Glomerular visceral epithelial cell (primary cell): ENCODE results near the gene SDR39U1.

Source experiments
- DNase-seq: peaks from one replicate; pipeline ENCODE4 v3.0.0-alpha.2; 2016; ENCODE audit errors: extremely low spot score

The SDR39U1 gene

GRCh38 chr14:24443053-24443665 lies 583 bp upstream of the SDR39U1 start:
- no peak for DNase-seq

GRCh38 chr14:24441904-24442239 lies 704 bp downstream of the SDR39U1 start:
- DNase-seq = no peak

DNA sequence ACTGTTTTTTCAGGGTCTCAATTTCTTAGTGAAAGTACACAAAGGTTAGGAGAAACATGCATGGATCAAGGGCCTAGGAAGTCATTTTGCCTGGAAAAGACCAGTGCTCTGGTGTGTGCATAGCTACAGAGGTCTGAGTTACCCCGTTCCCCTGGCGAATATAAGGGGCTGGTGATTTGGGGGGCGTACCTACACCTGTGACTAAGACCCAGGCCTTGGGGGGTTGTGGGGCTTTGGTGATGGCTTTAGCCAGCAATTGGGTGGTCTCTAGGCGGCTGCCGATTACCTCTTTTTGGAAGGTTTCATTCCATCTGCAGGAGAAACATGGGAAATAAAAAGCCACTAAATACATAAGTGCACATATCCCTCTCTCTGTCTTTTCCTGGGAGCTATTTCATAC lies 1.1 kb downstream of the SDR39U1 start:
- DNase-seq = no peak

DNA sequence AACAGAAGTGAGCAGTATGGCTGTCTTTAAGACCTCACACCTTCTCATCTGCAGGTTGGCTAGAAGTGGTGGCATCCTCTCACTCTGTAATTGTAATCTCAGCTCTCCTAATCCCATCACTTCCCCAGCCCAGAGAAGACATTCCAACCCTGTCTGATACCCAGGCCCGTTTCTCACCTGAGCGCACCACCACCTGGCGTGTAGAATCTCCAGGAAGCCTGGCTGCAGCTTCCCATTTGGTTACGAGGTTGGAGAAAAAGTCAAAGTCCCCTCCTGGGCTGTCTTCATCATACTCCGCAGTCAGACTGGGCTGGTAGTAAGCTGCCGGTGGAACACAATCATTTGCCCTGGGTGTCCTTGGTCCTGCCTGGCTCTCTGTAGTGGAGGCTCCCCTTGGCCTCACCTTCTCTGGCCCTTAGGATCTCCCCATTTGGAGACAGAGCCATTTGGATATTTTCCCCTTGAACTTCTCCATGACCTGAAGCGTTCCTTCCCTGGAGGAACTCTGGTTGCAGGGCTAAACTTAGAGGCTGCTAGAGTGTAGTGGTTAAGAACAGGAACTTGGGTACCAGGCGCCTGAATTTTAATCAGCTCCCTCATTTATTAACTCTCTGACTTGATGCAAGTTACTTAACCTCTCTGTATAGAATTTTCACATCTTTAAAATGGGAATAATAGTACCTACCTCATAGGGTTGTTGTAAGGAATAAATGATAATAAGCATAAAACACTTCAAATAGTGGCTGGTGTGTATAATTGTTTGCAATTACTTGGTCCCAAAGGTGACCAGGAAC lies 1.8 kb downstream of the SDR39U1 start:
- DNase-seq = no peak

DNA sequence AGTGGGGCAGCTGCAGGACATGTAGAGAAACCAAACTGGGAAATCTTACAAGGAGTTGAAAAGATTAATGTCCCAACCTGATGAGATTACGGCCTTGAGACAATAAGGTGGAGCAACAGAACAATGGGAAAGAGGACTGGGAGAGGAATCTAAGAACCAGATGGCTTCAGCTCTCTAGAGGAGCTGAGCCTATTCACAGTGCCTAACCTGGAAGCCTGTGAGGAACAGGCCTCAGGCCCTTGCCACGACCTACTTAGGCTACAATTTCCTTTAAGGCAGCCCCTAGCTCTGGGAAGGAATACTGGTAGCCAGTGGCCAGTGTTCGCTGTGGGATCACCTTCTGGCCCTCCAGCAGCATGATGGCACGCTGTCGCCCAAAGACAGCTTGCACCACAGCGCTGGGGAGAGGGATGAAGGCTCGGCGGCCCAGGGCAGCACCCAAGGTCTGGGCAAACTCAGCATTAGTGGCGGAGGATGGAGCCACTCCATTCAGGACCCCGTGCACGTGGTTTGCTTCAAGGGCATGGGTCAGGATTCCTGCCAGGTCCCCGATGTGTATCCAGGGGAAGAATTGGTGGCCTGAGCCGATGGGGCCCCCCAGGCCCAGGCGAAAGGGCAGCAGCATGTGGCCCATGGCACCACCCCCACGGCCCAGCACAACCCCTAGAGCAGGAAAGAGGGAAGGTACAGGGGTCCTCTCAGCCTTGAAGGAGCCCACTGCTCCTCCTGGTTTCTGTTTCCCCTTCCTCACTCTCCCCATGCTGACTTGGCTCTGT lies 2.6 kb downstream of the SDR39U1 start:
- no peak for DNase-seq

- no peak for DNase-seq
Observed at GRCh38 chr14:24439257-24439656, 3.3 kb downstream of the SDR39U1 start.

DNA sequence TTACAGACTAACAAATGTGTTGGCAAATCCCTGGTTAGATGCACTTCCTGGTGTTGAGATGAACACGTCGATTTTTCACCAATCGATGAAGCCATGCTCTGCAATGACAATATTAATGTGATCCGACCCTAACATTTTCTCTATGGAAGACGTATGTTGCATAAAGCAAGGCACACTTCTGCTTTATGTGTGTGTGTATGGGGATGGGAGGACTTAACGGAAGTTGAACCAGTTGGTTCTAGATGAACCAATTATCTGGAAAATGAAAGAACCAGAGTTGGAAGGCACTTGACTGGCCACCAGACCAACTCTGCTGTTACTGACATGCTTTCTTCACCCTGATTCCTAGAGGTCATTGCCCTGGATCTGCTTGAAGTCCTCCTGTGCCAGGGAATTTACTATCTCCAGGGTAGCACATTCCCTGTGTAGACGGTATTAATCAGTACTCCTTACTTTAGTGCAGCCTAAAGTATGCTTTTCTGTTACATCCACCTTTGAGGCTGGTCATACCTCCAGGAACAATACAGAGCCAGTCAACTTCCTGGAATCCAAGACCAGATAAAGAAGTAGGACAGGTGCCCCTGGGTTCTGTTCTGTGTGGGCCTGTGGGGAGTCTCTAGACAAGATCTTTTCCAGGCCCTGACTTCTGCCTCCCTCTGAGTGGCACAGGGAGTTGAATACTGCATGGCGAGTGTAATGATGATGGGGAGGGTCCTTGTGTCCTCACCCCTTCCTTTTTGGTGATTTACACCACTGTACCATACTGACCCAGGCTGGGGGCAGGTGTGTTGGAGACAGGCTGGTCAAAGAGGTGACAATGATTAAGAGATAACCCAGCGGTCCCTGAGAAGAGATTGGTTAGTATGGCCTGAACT lies 4.1 kb downstream of the SDR39U1 start:
- DNase-seq = no peak

- no peak for DNase-seq
Observed at GRCh38 chr14:24437736-24438067, 4.9 kb downstream of the SDR39U1 start.

- DNase-seq = no peak
Observed at GRCh38 chr14:24437020-24437735, 5.4 kb downstream of the SDR39U1 start.

GRCh38 chr14:24436355-24437019 lies 6.1 kb downstream of the SDR39U1 start:
- DNase-seq = peak; percentile 72

DNA sequence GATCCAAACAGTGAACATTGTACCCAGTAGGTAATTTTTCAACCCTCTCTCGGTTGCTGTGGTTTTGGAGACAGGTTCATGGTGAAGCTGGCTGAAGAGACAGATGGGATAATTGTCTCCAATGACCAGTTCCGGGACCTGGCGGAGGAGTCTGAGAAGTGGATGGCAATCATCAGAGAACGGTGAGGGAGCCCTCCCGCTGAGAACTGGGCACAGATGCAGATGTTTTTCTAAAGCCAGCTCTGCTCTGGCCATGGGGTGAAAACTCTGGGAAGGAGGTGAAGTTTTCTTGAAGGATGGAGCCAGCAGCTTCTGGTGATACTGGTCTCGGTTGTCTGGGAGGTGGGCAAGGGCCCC lies 6.6 kb downstream of the SDR39U1 start:
- no peak for DNase-seq

GRCh38 chr14:24435192-24435810 lies 7.3 kb downstream of the SDR39U1 start:
- DNase-seq = no peak

- no peak for DNase-seq
Observed at GRCh38 chr14:24434676-24435075, 7.9 kb downstream of the SDR39U1 start.

DNA sequence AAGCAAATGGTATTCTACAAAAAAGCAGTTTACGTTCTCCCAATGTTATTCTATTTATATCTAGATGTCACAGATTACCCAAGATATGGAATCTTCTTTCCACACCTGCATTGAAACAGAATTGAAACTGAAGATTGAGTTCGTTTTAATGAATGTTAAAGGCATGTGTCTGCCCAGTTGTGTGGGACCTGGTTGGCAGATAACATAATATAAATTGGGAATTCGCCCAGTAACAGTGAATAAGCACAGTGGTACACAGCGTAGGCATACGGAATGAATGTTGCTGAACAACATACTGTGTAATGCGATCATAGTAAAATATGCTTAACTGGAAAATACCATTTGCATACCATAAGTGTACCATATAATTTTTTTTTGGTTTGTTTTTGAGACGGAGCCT lies 8.5 kb downstream of the SDR39U1 start:
- DNase-seq = no peak

DNA sequence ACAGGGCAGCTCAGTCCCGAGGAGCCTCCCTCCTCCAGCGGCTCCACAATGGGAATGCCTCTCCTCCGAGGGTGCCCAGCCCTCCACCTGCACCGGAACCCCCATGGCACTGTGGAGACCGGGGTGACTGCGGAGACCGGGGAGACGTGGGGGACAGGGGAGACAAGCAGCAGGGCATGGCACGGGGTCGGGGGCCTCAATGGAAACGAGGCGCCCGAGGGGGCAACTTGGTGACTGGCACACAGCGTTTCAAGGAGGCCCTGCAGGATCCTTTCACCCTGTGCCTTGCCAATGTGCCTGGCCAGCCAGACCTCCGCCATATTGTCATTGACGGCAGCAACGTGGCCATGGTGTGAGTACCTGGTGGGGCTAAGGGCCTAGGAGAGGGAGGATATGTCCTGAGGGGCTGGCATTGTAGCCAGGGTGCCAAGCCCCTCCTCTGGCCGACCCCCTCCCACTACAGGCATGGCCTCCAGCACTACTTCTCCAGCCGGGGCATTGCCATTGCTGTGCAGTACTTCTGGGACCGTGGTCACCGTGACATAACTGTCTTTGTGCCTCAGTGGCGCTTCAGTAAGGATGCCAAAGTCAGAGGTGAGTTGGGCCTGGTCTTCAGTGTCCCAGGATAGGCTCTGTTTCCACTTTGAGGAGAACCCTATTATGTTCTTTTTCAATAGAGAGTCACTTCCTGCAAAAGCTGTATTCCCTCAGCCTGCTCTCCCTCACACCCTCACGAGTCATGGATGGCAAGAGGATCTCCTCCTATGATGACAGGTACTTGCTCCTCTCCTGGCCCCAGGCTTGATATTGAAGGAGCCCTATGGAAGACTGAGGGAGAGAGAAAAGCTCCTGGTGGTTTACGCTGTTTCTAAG lies 10.1 kb downstream of the SDR39U1 start:
- DNase-seq = no peak

- DNase-seq = peak; percentile 92
Observed at GRCh38 chr14:24431569-24432258, 10.9 kb downstream of the SDR39U1 start.

DNA sequence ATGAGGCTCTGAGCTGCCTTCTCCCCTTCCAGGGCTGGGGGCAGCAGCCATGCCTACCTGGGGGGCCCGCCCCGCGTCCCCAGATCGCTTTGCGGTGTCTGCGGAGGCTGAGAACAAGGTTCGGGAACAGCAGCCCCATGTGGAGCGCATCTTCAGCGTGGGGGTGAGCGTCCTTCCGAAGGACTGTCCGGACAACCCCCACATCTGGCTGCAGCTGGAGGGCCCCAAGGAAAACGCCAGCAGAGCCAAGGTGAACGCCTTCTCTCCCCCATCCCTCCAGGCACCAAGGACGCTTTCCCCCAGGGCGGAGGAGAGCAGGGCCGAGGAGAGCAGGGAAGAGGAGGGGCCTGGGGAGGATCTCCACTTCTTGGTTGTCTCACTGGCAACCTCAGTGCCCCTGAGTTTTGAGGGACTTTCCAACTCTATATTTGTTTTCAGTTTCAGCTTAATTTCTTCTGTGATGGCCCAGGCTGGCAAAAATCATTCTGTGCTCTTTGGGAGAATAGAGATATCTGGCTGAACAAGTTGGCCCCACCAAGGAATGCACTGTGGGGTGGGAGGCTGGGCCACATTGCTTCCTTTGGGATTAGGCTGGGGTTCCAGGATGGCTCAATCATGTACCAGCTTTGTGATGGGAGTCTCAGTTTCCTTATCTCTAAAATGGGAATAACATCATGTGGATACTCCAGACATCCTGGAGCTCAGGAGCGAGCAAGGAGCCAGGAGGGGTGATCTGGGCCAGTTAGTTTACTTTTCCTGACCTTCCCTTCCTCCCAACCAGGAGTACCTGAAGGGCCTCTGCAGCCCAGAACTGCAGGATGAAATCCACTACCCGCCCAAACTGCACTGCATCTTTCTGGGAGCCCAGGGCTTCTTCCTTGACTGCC lies 11.7 kb downstream of the SDR39U1 start:
- peak; percentile 49 for DNase-seq

DNA sequence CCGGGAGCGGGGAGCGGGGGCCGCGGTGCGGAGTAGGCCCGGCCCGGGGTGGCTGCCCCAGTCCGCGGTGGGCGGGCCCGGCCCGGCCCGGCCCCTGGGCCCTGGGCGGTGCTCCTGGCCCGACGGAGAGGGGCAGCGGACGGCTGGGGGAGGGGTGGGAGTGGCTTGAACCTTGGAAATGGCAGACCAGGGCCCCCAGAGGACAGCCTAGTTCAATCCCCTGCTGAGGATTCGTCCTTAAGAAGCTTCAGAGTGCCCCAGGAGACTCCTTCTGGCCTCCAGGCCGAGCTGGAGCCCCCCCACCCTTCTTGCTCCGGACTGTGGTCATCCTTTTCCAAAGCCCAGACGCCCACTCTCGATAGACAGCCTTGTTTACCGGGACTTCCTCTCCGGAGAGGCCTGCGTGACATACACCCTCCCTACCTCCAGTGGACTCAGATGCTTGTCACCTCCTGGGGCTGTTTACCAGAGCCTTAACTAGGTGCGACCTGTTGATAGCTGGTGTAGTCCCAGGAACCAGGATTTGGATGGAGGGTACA lies 12.4 kb downstream of the SDR39U1 start:
- peak; percentile 79 for DNase-seq
